ENCODE measurements around the gene GALNT18. TPM values are rescaled to one million over a fixed set of nuclear protein-coding genes. Genes with fewer than 3 reads are reported as not detected.

GALNT18 gene
- total RNA-seq, 2 experiments from 2014 or later, result 6.8 to 7.4 TPM

DNA sequence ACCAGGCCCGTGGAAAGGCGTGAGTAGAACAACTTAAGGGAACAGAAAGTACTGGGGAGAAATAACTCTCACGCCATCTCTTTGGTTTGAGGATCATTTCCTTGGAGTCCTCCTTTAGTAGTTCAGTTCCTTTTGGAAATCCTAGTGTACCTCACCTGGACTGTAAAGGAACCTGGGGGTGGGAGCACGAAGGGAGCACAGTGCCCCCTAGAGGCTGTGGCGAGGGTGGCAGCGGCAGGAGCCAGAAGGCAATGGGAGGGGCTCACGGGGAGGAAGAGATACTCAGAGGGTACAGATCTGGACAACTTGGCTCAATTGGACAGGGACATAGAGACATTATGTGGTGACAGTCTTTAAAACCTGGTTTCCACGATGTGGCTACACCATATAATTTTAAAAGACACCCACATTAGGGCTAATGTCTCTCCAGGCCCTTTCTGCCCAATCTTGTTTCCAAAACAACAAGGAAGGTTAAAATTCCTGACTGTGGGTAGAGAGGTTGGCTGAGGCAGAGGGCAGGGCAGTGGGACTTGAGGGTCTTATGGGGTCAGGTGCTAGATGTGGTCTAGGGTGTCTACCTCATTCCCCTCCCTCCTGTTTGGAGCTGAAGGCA, 355.7 kb downstream of the GALNT18 start:
- TF ChIP-seq, protein P1, sequence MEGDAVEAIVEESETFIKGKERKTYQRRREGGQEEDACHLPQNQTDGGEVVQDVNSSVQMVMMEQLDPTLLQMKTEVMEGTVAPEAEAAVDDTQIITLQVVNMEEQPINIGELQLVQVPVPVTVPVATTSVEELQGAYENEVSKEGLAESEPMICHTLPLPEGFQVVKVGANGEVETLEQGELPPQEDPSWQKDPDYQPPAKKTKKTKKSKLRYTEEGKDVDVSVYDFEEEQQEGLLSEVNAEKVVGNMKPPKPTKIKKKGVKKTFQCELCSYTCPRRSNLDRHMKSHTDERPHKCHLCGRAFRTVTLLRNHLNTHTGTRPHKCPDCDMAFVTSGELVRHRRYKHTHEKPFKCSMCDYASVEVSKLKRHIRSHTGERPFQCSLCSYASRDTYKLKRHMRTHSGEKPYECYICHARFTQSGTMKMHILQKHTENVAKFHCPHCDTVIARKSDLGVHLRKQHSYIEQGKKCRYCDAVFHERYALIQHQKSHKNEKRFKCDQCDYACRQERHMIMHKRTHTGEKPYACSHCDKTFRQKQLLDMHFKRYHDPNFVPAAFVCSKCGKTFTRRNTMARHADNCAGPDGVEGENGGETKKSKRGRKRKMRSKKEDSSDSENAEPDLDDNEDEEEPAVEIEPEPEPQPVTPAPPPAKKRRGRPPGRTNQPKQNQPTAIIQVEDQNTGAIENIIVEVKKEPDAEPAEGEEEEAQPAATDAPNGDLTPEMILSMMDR (IDR thresholded peaks at IDR 0.05), result peak; percentile 92
- intact Hi-C loops (cut with micrococcal nuclease), result no loop called here
- DNase-seq, result peak; percentile 74
- peak; percentile 84 for ATAC-seq
- no peak overlapping the region for H3K4me3 Mint-ChIP-seq
- H3K9me3 Mint-ChIP-seq, result no peaks in the 10 kb centered on the region
- no peak overlapping the region for H3K27ac Mint-ChIP-seq
- POLR2A ChIA-PET, result no interaction called here
- no peaks in the 10 kb centered on the region for H3K36me3 Mint-ChIP-seq (ENCODE audit: low read depth)
- CTCF ChIA-PET, result interaction anchor here (1.0 to 2.8 kb wide), 6 partner anchors 15 to 238 kb away, joined by 3 to 14 read pairs (median 4); no protein-coding TSS in a partner anchor
- H3K4me1 Mint-ChIP-seq (ENCODE audit: low read depth), result peaks cover 3% of the 10 kb centered on the region
- H3K27me3 Mint-ChIP-seq, result peaks cover 12% of the 10 kb centered on the region

DNA sequence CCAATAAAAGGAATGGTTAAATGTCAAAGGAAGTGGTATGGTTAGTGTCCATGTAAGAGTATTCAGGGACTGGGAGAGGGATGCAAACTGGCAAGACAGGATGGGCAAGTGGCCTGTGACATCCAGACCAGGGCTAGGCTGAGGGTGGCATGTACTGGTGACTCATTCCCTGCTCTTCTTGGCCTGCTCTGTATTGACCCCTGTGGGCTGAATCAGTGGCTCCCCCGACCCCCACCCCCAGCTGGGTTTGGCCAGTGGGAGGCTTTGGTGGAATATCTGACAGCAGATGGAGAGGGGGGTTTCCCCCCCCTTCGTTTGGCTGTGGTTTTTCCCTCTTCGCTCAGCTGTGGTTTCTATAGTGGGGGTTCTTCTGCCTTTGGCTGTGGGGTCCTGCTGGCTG, 356.5 kb downstream of the GALNT18 start:
- intact Hi-C loops (cut with micrococcal nuclease), result no loop called here
- POLR2A ChIA-PET, result no interaction called here
- peaks cover 15% of the 10 kb centered on the region for H3K27me3 Mint-ChIP-seq
- DNase-seq (no peak), ATAC-seq (no peak)
- CTCF ChIA-PET, result interaction anchor here (0.8 kb wide), 1 partner anchor 227 kb away, joined by 3 read pairs; no protein-coding TSS in a partner anchor
- TF ChIP-seq, protein P1 (IDR thresholded peaks at IDR 0.05), result no peak
- no peak overlapping the region for H3K4me3 Mint-ChIP-seq
- H3K4me1 Mint-ChIP-seq (ENCODE audit: low read depth), result peaks cover 3% of the 10 kb centered on the region
- no peaks in the 10 kb centered on the region for H3K36me3 Mint-ChIP-seq (ENCODE audit: low read depth)
- no peak overlapping the region for H3K27ac Mint-ChIP-seq
- no peaks in the 10 kb centered on the region for H3K9me3 Mint-ChIP-seq

DNA sequence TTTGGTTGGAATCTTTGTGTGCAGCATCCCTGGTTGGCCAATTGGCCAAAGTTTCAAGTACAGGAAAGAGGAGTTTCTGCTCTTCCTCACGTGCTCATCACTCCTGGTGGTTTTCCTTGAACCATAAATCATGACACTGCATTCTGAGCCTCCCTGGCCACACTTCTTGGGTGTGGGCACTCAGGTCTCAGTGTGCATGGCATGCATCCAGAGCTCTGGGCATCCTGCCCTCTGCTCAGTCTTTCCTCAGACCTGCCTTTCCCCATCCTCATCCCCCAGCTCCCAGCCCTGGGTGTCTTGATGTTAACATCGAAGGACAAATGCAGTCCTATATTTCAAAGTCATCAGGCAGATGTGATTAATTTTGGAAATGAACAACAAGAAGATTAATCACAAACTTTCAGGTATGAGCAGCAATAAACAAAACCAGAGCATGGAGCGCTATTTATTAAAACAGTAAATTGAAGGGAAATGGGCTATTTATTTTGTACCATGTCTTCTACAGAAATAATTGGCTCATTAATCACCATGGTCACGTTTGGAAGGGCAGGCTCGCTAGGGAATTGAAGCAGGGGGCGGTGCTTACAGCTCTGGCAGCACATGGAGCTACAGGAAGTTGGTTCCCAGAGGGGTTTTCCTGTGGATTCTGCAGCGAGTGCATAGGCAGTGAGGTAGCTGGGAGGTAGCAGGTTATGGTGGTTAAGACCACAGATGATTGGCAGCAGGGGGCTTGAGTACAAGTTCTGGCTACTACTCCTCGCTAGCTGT, 358.4 kb downstream of the GALNT18 start:
- intact Hi-C loops (cut with micrococcal nuclease), result loop anchor here (5.0 kb wide), 1 partner anchor 226 kb away; no protein-coding TSS in a partner anchor
- TF ChIP-seq, protein P1 (IDR thresholded peaks at IDR 0.05), result no peak
- Mint-ChIP-seq H3K4me3 (no peak overlapping the region), H3K4me1 (ENCODE audit: low read depth) (peaks cover 3% of the 10 kb centered on the region), H3K9me3 (no peaks in the 10 kb centered on the region), H3K27me3 (peaks cover 17% of the 10 kb centered on the region), H3K27ac (no peak overlapping the region), H3K36me3 (ENCODE audit: low read depth) (no peaks in the 10 kb centered on the region)
- ChIA-PET CTCF (interaction anchor here (0.9 to 1.2 kb wide), 3 partner anchors 9 to 235 kb away, joined by 3 to 6 read pairs (median 4); no protein-coding TSS in a partner anchor), POLR2A (no interaction called here)
- no peak for DNase-seq
- no peak for ATAC-seq

DNA sequence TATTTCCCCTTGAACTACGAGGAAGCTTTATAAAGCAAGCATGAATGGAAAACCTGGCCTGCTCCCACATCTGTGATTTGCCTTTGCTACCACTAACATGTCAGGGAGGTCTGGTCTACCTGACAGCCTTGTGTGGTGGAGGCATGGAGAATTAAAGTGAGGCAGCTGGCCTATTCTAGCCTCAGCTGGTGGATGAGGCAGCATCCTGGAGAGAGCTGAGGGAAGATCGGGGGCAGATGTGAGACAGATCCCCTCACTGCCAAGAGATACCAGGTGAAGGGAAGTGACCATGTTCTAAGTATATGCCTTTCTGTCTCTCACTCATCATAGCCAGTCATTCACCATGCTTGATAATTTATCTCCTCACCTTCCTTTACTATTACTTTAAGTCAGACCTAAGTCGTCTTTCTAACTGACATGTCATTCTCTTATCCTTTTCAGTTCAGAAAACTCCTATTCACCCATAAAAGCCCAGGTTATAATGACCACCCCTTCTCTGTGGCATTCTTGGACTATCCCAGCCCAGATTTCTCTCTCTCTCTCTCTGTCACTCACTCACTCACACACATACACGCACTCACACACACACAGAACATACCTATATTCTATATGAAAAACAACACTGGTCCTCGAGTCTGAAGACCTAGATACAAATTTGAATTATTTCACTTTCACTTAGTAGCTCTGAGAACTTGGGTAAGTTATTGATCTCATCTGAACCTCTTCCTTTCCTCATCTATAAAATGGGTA, 359.5 kb downstream of the GALNT18 start:
- ChIA-PET POLR2A (no interaction called here), CTCF (interaction anchor here (1.0 to 1.2 kb wide), 2 partner anchors 10 to 234 kb away, joined by 4 to 6 read pairs; no protein-coding TSS in a partner anchor)
- no peaks in the 10 kb centered on the region for H3K36me3 Mint-ChIP-seq (ENCODE audit: low read depth)
- H3K27me3 Mint-ChIP-seq, result peaks cover 20% of the 10 kb centered on the region
- no peak overlapping the region for H3K4me3 Mint-ChIP-seq
- H3K27ac Mint-ChIP-seq, result no peak overlapping the region
- peaks cover 3% of the 10 kb centered on the region for H3K4me1 Mint-ChIP-seq (ENCODE audit: low read depth)
- no peak for DNase-seq
- ATAC-seq, result no peak
- TF ChIP-seq, protein P1 (IDR thresholded peaks at IDR 0.05), result no peak
- intact Hi-C loops (cut with micrococcal nuclease), result loop anchor here (5.0 kb wide), 1 partner anchor 225 kb away; no protein-coding TSS in a partner anchor
- no peaks in the 10 kb centered on the region for H3K9me3 Mint-ChIP-seq
